Measurements from ENCODE around the gene VIPR1.

The VIPR1 gene

DNA sequence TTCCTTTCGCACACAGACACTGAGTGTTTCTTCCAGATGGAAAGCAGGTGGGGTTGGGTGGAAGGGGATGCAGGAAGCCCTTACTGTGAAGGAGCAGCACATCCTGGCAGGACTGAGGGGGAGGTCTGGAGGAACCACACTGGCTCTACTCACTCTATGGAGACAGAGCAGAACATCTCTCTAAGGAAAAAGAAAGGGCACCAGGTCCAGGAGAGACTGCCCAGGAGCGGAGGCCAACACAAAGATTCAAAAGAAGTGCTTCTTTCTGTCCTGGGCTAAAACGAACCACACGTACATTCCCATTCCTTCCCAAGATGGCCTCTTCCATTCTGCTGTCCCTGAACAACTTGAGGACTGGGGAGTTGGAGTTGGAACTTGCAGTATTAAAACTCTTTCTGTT lies 13.8 kb upstream of the VIPR1 start:
- in situ Hi-C loops (cut with MboI; ENCODE audit: low sequenced_read_pairs, unreplicated experiment), result no loop called here
- TF ChIP-seq, protein P1, sequence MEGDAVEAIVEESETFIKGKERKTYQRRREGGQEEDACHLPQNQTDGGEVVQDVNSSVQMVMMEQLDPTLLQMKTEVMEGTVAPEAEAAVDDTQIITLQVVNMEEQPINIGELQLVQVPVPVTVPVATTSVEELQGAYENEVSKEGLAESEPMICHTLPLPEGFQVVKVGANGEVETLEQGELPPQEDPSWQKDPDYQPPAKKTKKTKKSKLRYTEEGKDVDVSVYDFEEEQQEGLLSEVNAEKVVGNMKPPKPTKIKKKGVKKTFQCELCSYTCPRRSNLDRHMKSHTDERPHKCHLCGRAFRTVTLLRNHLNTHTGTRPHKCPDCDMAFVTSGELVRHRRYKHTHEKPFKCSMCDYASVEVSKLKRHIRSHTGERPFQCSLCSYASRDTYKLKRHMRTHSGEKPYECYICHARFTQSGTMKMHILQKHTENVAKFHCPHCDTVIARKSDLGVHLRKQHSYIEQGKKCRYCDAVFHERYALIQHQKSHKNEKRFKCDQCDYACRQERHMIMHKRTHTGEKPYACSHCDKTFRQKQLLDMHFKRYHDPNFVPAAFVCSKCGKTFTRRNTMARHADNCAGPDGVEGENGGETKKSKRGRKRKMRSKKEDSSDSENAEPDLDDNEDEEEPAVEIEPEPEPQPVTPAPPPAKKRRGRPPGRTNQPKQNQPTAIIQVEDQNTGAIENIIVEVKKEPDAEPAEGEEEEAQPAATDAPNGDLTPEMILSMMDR (IDR thresholded peaks at IDR 0.05; ENCODE audit: borderline replicate concordance, control extremely low read depth, extremely low read depth, insufficient read depth, missing control alignments), result no peak

DNA sequence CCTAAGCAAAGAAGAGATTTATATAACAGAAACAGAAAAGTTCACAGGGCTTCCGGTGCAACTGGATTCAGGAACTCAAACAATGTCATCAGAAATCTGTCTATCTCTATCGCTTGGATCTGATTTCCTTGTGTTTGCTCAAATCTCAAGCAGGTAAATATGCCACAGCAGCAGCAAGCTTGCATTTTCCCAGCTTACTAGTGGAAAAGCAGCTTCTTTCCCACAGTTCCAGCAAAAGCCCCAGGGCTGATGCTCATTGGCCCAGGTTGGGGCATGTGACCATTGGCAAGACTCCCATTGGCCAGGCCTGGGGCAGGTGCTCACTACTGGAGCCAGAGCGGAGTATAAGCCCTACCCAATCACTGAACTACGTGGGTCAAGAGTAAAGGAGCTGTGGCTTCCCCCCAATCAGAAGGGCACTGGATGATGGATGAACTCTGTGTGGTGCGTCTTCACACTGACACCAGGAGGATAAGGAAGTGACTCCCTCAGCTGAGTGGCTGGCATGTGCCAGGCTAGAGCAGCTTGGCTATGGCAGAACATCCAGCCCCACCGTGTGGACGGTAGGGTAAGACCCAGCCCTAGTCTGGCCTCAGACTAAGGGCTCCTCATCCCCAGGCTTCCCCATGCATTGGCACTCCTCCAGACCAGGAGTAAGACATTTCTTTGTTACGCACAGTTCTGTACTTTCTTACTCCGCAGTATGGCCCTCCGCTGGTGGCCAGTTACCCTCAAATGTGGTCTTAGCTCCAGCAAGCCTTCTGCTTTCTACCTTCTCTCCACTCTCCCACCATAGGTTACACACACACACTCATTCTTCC lies 13.1 kb upstream of the VIPR1 start:
- in situ Hi-C loops (cut with MboI; ENCODE audit: low sequenced_read_pairs, unreplicated experiment), result no loop called here
- TF ChIP-seq, protein P1 (IDR thresholded peaks at IDR 0.05; ENCODE audit: borderline replicate concordance, control extremely low read depth, extremely low read depth, insufficient read depth, missing control alignments), result no peak
- DNase-seq (ENCODE audit: low spot score), result peak; percentile 3

More for the DNA sequence above, 13.8 kb upstream of the VIPR1 start:
- DNase-seq (ENCODE audit: low spot score), result no peak

DNA sequence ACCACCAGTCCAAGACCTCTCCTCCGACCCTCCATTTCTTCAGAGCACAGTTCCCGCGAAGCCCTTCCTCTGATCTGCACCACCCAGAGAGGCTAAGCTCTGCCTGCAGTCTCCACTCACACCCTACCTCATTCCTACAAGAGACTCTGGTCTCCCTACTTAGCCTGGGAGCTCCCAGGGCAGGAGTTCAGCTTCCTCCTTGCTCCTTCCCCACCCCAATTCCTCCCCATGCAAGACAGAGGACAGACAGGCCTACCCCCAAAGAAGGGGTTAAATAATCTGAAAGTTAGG lies 12.6 kb upstream of the VIPR1 start:
- peak; percentile 1 for DNase-seq (ENCODE audit: low spot score)
- in situ Hi-C loops (cut with MboI; ENCODE audit: low sequenced_read_pairs, unreplicated experiment), result no loop called here
- TF ChIP-seq, protein P1 (IDR thresholded peaks at IDR 0.05; ENCODE audit: borderline replicate concordance, control extremely low read depth, extremely low read depth, insufficient read depth, missing control alignments), result no peak

DNA sequence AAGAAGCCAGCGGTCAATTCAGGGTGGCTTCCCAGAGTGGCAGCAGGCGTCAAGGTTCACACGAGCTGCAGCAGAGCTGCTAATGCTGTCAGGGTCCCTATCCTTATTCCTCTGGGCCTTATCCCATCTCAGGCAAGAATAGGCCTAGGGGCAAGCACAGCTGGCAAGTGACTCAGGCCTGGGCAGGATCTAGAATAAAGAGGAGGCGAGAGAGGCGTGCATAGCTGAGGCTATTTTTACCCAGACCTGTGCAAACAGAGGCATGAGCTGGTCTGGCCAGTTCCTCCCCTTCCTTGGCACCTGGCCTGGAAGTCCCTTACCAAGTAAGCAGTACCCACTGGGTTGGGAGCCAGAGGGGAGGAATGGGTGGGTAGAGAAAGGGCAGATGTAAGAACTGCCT lies 12.2 kb upstream of the VIPR1 start:
- DNase-seq (ENCODE audit: low spot score), result peak; percentile 38
- TF ChIP-seq, protein P1 (IDR thresholded peaks at IDR 0.05; ENCODE audit: borderline replicate concordance, control extremely low read depth, extremely low read depth, insufficient read depth, missing control alignments), result no peak
- in situ Hi-C loops (cut with MboI; ENCODE audit: low sequenced_read_pairs, unreplicated experiment), result no loop called here

DNA sequence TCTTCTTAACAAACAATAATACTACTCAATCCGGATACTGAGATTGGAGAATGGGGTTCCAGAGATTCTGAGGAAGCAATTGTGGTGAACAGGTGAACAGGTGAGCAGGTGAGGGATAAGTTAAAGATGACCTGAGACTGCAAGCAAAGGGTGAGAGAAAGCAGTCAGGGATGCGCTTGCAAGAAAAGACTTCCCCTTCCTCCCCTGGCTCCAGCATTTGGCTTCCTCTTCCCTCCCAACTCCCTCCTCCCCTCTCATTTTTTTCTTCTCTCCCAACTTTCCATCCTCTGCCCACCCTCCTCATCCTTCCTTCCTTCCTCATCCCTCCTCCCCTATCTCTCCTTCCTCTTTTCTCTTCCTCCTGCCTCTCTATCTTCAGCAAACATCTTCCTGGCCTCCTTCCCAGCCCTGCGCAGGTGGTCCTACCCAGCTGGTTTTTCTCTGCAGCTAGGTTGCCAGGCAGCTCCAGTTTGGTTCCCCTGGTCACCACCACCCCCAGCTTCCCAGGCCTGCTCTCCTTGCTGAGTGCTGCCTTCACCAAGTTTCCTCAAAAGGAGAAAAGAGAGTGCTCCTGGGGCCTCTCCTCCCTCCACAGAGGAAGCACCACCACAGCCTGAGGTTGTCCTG lies 10.4 kb upstream of the VIPR1 start:
- in situ Hi-C loops (cut with MboI; ENCODE audit: low sequenced_read_pairs, unreplicated experiment), result no loop called here
- TF ChIP-seq, protein P1 (IDR thresholded peaks at IDR 0.05; ENCODE audit: borderline replicate concordance, control extremely low read depth, extremely low read depth, insufficient read depth, missing control alignments), result no peak
- DNase-seq (ENCODE audit: low spot score), result peak; percentile 1

DNA sequence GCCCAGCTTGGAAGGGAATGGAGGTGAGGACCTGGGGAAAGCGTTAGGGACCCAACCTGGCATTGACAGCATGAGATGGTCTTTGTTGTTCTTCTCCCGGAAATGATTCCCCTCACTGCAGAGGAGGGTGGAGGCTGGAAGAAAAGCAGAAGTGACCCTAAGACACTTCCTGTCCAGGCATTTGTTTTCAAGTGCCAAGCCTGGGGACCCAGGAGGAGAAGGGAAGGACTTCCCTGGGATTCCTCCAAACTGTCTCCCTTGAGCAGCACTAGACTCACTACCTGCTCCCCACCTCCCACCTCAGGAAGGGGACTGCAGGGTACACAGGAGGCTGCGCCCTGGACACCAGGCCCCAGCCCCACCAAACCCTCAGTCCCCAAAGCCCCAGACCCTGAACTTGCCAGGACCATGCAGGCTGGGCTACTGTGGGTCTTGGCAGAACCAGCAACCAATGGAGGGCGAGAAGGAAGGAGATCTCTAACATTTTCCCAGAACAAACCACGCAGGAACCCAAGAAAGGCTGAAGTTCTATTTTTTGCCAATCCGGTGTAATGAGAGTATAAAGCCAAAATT lies 9.8 kb upstream of the VIPR1 start:
- TF ChIP-seq, protein P1 (IDR thresholded peaks at IDR 0.05; ENCODE audit: borderline replicate concordance, control extremely low read depth, extremely low read depth, insufficient read depth, missing control alignments), result no peak
- DNase-seq (ENCODE audit: low spot score), result peak; percentile 23
- in situ Hi-C loops (cut with MboI; ENCODE audit: low sequenced_read_pairs, unreplicated experiment), result no loop called here
